ENCODE results near the gene CCDC33.

Gene CCDC33

DNA sequence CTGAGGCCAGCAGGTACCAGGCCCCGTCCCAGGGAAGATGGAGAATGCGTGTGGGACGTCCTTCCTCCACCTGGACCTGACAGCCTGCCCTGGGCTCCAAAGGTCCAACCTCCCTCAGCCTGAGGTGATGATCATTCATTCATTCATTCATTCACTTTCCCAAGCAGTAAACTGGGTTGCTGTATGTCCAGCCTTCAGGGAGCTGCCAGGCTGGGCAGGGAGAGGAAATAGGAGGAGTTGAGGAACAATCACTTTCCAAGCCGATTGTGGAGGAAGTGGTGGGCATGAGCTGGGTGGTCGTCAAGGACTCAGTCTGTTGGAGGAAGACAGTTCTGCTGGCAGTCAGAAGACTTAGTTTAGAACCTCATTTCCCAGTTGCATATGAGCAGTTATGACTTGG is 10.2 kb upstream of the CCDC33 start:
- WGBS, 2 donors (ENCODE audit: extremely low coverage in 2 of 2, insufficient read length in 2 of 2, insufficient replicate concordance in 1 of 2): no CpG with 5 or more reads among the region's 5 CpGs

GRCh38 chr15:74226761-74227540 is 9.2 kb upstream of the CCDC33 start:
- Histone ChIP-seq H3K79me1 (ENCODE audit: low read depth, low read length) (no peaks in the 10 kb centered on the region), H2BK5ac (ENCODE audit: low read length) (no peak overlapping the region), H3K23ac (ENCODE audit: low read depth, low read length, poor library complexity) (no peak overlapping the region), H3K18ac (ENCODE audit: low read length) (peak overlapping the region; percentile 20), H4K91ac (ENCODE audit: low read depth, low read length, poor library complexity) (no peak overlapping the region), H2BK15ac (ENCODE audit: low read length) (no peak overlapping the region), H2AK5ac (ENCODE audit: low read depth, low read length) (no peak overlapping the region), H3K4me3 (ENCODE audit: low read length in 2 of 2) (no peak overlapping the region), H3K36me3 (replicated peaks in 1 of 2; ENCODE audit: control insufficient read depth in 2 of 2, insufficient read depth in 2 of 2, low read length in 2 of 2) (no peaks in the 10 kb centered on the region), H3K4me2 (ENCODE audit: insufficient read depth, low read length, poor library complexity, severe bottlenecking) (no peak overlapping the region), H2AFZ (ENCODE audit: low read length) (no peak overlapping the region), H3K14ac (ENCODE audit: low read length) (no peak overlapping the region), H3K27me3 (ENCODE audit: control insufficient read depth in 3 of 3, insufficient read depth in 3 of 3, low read depth in 1 of 3, low read length in 3 of 3) (no peaks in the 10 kb centered on the region), H3K4ac (ENCODE audit: low read length) (no peak overlapping the region), H4K8ac (ENCODE audit: low read depth, low read length) (no peak overlapping the region), H3K4me1 (ENCODE audit: control insufficient read depth in 2 of 2, insufficient read depth in 1 of 2, low read depth in 1 of 2, low read length in 2 of 2) (peaks cover 38 to 39% of the 10 kb centered on the region in 2 donors), H3K9ac (ENCODE audit: low read depth, low read length, poor library complexity) (no peak overlapping the region), H3K9me3 (replicated peaks in 1 of 2; ENCODE audit: control insufficient read depth in 2 of 2, insufficient read depth in 1 of 2, low read depth in 1 of 2, low read length in 2 of 2) (no peaks in the 10 kb centered on the region), H3K27ac (replicated peaks; ENCODE audit: low read length) (no peak overlapping the region), H2BK120ac (ENCODE audit: low read depth, low read length) (no peak overlapping the region), H2BK12ac (ENCODE audit: low read length) (no peak overlapping the region)
- DNase-seq (ENCODE audit: low spot score): no peak
- WGBS, 2 donors (ENCODE audit: extremely low coverage in 2 of 2, insufficient read length in 2 of 2, insufficient replicate concordance in 1 of 2): no CpG with 5 or more reads among the region's 10 CpGs

More for the DNA sequence above, 10.2 kb upstream of the CCDC33 start:
- no peak overlapping the region for H4K91ac ChIP-seq (ENCODE audit: low read depth, low read length, poor library complexity)
- no peaks in the 10 kb centered on the region for H3K9me3 ChIP-seq (replicated peaks in 1 of 2; ENCODE audit: control insufficient read depth in 2 of 2, insufficient read depth in 1 of 2, low read depth in 1 of 2, low read length in 2 of 2)
- no peak for DNase-seq (ENCODE audit: low spot score)
- H3K4ac ChIP-seq (ENCODE audit: low read length): no peak overlapping the region
- H3K27me3 ChIP-seq (ENCODE audit: control insufficient read depth in 3 of 3, insufficient read depth in 3 of 3, low read depth in 1 of 3, low read length in 3 of 3): no peaks in the 10 kb centered on the region
- H3K79me1 ChIP-seq (ENCODE audit: low read depth, low read length): no peaks in the 10 kb centered on the region
- no peak overlapping the region for H3K23ac ChIP-seq (ENCODE audit: low read depth, low read length, poor library complexity)
- H3K9ac ChIP-seq (ENCODE audit: low read depth, low read length, poor library complexity): no peak overlapping the region
- H2BK12ac ChIP-seq (ENCODE audit: low read length): peak overlapping the region; percentile 31
- H2AFZ ChIP-seq (ENCODE audit: low read length): no peak overlapping the region
- H3K36me3 ChIP-seq (replicated peaks in 1 of 2; ENCODE audit: control insufficient read depth in 2 of 2, insufficient read depth in 2 of 2, low read length in 2 of 2): no peaks in the 10 kb centered on the region
- H3K4me2 ChIP-seq (ENCODE audit: insufficient read depth, low read length, poor library complexity, severe bottlenecking): no peak overlapping the region
- no peak overlapping the region for H4K8ac ChIP-seq (ENCODE audit: low read depth, low read length)
- H3K27ac ChIP-seq (replicated peaks; ENCODE audit: low read length): no peak overlapping the region
- peak overlapping the region; percentile 13 for H2AK5ac ChIP-seq (ENCODE audit: low read depth, low read length)
- H2BK15ac ChIP-seq (ENCODE audit: low read length): peak overlapping the region; percentile 34
- peaks cover 46 to 49% of the 10 kb centered on the region in 2 donors for H3K4me1 ChIP-seq (ENCODE audit: control insufficient read depth in 2 of 2, insufficient read depth in 1 of 2, low read depth in 1 of 2, low read length in 2 of 2)
- no peak overlapping the region for H2BK120ac ChIP-seq (ENCODE audit: low read depth, low read length)
- H3K4me3 ChIP-seq (ENCODE audit: low read length in 2 of 2): no peak overlapping the region
- H3K18ac ChIP-seq (ENCODE audit: low read length): peak overlapping the region; percentile 57
- H3K14ac ChIP-seq (ENCODE audit: low read length): no peak overlapping the region
- H2BK5ac ChIP-seq (ENCODE audit: low read length): no peak overlapping the region

- no peak overlapping the region for H3K18ac ChIP-seq (ENCODE audit: low read length)
- H4K8ac ChIP-seq (ENCODE audit: low read depth, low read length): no peak overlapping the region
- H3K4ac ChIP-seq (ENCODE audit: low read length): no peak overlapping the region
- DNase-seq (ENCODE audit: low spot score): no peak
- H2BK12ac ChIP-seq (ENCODE audit: low read length): no peak overlapping the region
- H3K9me3 ChIP-seq (replicated peaks in 1 of 2; ENCODE audit: control insufficient read depth in 2 of 2, insufficient read depth in 1 of 2, low read depth in 1 of 2, low read length in 2 of 2): no peaks in the 10 kb centered on the region
- no peak overlapping the region for H3K4me3 ChIP-seq (ENCODE audit: low read length in 2 of 2)
- H3K4me2 ChIP-seq (ENCODE audit: insufficient read depth, low read length, poor library complexity, severe bottlenecking): no peak overlapping the region
- no peak overlapping the region for H2BK5ac ChIP-seq (ENCODE audit: low read length)
- no peak overlapping the region for H4K91ac ChIP-seq (ENCODE audit: low read depth, low read length, poor library complexity)
- no peak overlapping the region for H3K23ac ChIP-seq (ENCODE audit: low read depth, low read length, poor library complexity)
- H2BK120ac ChIP-seq (ENCODE audit: low read depth, low read length): no peak overlapping the region
- H2AK5ac ChIP-seq (ENCODE audit: low read depth, low read length): no peak overlapping the region
- H2AFZ ChIP-seq (ENCODE audit: low read length): peak overlapping the region; percentile 59
- peaks cover 27 to 32% of the 10 kb centered on the region in 2 donors for H3K4me1 ChIP-seq (ENCODE audit: control insufficient read depth in 2 of 2, insufficient read depth in 1 of 2, low read depth in 1 of 2, low read length in 2 of 2)
- no peak overlapping the region for H3K14ac ChIP-seq (ENCODE audit: low read length)
- no peaks in the 10 kb centered on the region for H3K36me3 ChIP-seq (replicated peaks in 1 of 2; ENCODE audit: control insufficient read depth in 2 of 2, insufficient read depth in 2 of 2, low read length in 2 of 2)
- no CpG with 5 or more reads among the region's 11 CpGs for WGBS, 2 donors (ENCODE audit: extremely low coverage in 2 of 2, insufficient read length in 2 of 2, insufficient replicate concordance in 1 of 2)
- H3K9ac ChIP-seq (ENCODE audit: low read depth, low read length, poor library complexity): no peak overlapping the region
- H3K27me3 ChIP-seq (ENCODE audit: control insufficient read depth in 3 of 3, insufficient read depth in 3 of 3, low read depth in 1 of 3, low read length in 3 of 3): no peaks in the 10 kb centered on the region
- H3K27ac ChIP-seq (replicated peaks; ENCODE audit: low read length): no peak overlapping the region
- no peak overlapping the region for H2BK15ac ChIP-seq (ENCODE audit: low read length)
- H3K79me1 ChIP-seq (ENCODE audit: low read depth, low read length): no peaks in the 10 kb centered on the region
Measured at GRCh38 chr15:74227968-74228722, 8.0 kb upstream of the CCDC33 start.

GRCh38 chr15:74228723-74229081 is 7.4 kb upstream of the CCDC33 start:
- no peak overlapping the region for H3K9ac ChIP-seq (ENCODE audit: low read depth, low read length, poor library complexity)
- no peak overlapping the region for H3K27ac ChIP-seq (replicated peaks; ENCODE audit: low read length)
- peak overlapping the region; percentile 59 for H2AFZ ChIP-seq (ENCODE audit: low read length)
- H3K4me1 ChIP-seq (ENCODE audit: control insufficient read depth in 2 of 2, insufficient read depth in 1 of 2, low read depth in 1 of 2, low read length in 2 of 2): peaks cover 25 to 29% of the 10 kb centered on the region in 2 donors
- no peaks in the 10 kb centered on the region for H3K79me1 ChIP-seq (ENCODE audit: low read depth, low read length)
- H3K4ac ChIP-seq (ENCODE audit: low read length): no peak overlapping the region
- H2BK12ac ChIP-seq (ENCODE audit: low read length): peak overlapping the region; percentile 73
- H4K8ac ChIP-seq (ENCODE audit: low read depth, low read length): no peak overlapping the region
- no peaks in the 10 kb centered on the region for H3K36me3 ChIP-seq (replicated peaks in 1 of 2; ENCODE audit: control insufficient read depth in 2 of 2, insufficient read depth in 2 of 2, low read length in 2 of 2)
- no peak overlapping the region for H2AK5ac ChIP-seq (ENCODE audit: low read depth, low read length)
- no peaks in the 10 kb centered on the region for H3K27me3 ChIP-seq (ENCODE audit: control insufficient read depth in 3 of 3, insufficient read depth in 3 of 3, low read depth in 1 of 3, low read length in 3 of 3)
- no peak overlapping the region for H4K91ac ChIP-seq (ENCODE audit: low read depth, low read length, poor library complexity)
- no peak overlapping the region for H3K4me2 ChIP-seq (ENCODE audit: insufficient read depth, low read length, poor library complexity, severe bottlenecking)
- DNase-seq (ENCODE audit: low spot score): no peak
- no peak overlapping the region for H3K14ac ChIP-seq (ENCODE audit: low read length)
- H3K23ac ChIP-seq (ENCODE audit: low read depth, low read length, poor library complexity): no peak overlapping the region
- no peak overlapping the region for H3K4me3 ChIP-seq (ENCODE audit: low read length in 2 of 2)
- no peaks in the 10 kb centered on the region for H3K9me3 ChIP-seq (replicated peaks in 1 of 2; ENCODE audit: control insufficient read depth in 2 of 2, insufficient read depth in 1 of 2, low read depth in 1 of 2, low read length in 2 of 2)
- no peak overlapping the region for H2BK120ac ChIP-seq (ENCODE audit: low read depth, low read length)
- H2BK15ac ChIP-seq (ENCODE audit: low read length): no peak overlapping the region
- H2BK5ac ChIP-seq (ENCODE audit: low read length): no peak overlapping the region
- no CpG with 5 or more reads among the region's 17 CpGs for WGBS, 2 donors (ENCODE audit: extremely low coverage in 2 of 2, insufficient read length in 2 of 2, insufficient replicate concordance in 1 of 2)
- no peak overlapping the region for H3K18ac ChIP-seq (ENCODE audit: low read length)
